Diencephalon (tissue), 1 donor: ENCODE results near the gene ETV3. TPM values are rescaled to one million over a fixed set of nuclear protein-coding genes. Genes with fewer than 3 reads are reported as not detected.

Source experiments
- total RNA-seq: library from RNA; depleted of rRNA; stranded (reverse); fragments of >200 nt; gene quantifications from one replicate; pipeline ENCODE4 v1.2.3, GENCODE V29; 2014

ETV3 gene
- 18.9 TPM for total RNA-seq

DNA sequence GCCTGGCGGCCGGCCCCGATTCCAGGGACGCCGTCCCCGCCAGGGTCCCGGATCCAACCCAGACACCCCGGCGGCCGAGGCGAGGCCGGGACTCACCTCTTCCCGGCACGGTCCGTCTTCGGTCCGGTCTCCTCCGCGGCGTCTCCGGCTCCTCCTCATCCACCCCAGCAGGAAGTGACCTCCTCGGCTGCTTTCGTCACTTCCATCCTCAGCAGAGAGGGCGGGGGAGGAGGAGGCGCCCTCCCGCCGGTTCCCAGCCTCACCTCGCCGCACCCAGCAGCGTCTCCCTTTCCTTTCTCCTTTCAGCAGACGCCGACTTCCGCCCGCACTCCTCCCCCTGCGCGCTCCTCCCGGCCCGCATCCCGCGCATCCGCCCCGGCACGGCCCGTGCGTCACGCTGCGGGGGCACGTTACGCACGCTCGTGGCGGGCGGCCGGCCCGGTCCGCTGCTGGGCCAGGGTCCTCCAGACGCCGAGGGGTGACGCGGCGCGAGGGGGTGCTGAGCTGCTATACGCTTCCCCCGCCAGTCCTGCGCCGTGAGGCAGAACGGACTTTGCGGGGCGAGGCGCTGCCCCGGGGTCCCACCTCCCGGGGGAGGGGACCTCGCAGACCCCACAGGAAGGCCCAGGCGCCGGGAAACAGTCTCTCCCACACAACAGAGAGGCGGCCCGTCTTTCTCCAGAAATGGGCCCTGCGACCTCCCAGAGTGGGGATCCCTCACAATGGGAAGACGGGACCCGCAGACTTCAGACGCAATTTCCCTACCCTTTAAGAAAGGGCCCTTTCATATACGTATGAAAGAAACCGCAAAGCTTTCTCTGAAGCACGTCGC lies at the start of gene ETV3:
TSS of gene ETV3 (minus strand) at position 176 of the 832 bp plus-strand sequence. CDS start 2,043 bp downstream, outside the sequence.

GRCh38 chr1:157099633-157100009 lies 38.6 kb downstream of the ETV3 start, which contains the start of gene ETV3L:
ETV3L (minus strand) TSS chr1:157099808; CDS start chr1:157099523, 285 bp downstream.

Other genes with a start within 250 kb of the ETV3 start
- gene PEAR1, start 244.7 kb downstream of the ETV3 start, total RNA-seq = 0.92 TPM
- 1.2 TPM for gene LRRC71, start 217.8 kb downstream of the ETV3 start, total RNA-seq
- gene ARHGEF11, start 92.7 kb downstream of the ETV3 start, total RNA-seq = 48.7 TPM
- 0.23 TPM for gene ETV3L, start 38.6 kb downstream of the ETV3 start, total RNA-seq